HG02938 (cell line): ENCODE data around the gene KDM1B.
"Not testable (repeated sequence)": the region's sequence is repeated elsewhere in the genome, so short reads cannot be mapped to it uniquely, and the experiment has no call there.

Source experiments
- ATAC-seq: cut with Tn5 transposase; IDR thresholded peaks from one replicate; pipeline ENCODE4 v1.9.1; 2021; ENCODE audit warnings: mild to moderate bottlenecking, moderate library complexity; ENCODE audit not compliant: unreplicated experiment

Gene KDM1B

GRCh38 chr6:18227166-18227565, 71.9 kb downstream of the KDM1B start:
- ATAC-seq, result not testable (repeated sequence)

- not testable (repeated sequence) for ATAC-seq
These were observed 73.4 kb downstream of the KDM1B start for GRCh38 chr6:18228590-18228989.

GRCh38 chr6:18231856-18232255, 76.6 kb downstream of the KDM1B start:
- ATAC-seq, result not testable (repeated sequence)

- ATAC-seq, result not testable (repeated sequence)
These were observed 78.5 kb downstream of the KDM1B start for GRCh38 chr6:18233770-18234169.

- ATAC-seq, result no peak
These were observed 79.3 kb downstream of the KDM1B start for GRCh38 chr6:18234564-18234963.

GRCh38 chr6:18235524-18235923, 80.3 kb downstream of the KDM1B start:
- ATAC-seq, result no peak

GRCh38 chr6:18237167-18237566, 81.9 kb downstream of the KDM1B start:
- ATAC-seq, result no peak

- ATAC-seq, result no peak
These were observed 85.0 kb downstream of the KDM1B start for GRCh38 chr6:18240230-18240629.

GRCh38 chr6:18241208-18242038, 86.2 kb downstream of the KDM1B start:
- ATAC-seq, result no peak

GRCh38 chr6:18242062-18242851, 87.0 kb downstream of the KDM1B start:
- ATAC-seq, result no peak

GRCh38 chr6:18243302-18243893, 88.2 kb downstream of the KDM1B start:
- no peak for ATAC-seq

GRCh38 chr6:18244251-18244650, 89.0 kb downstream of the KDM1B start:
- no peak for ATAC-seq

GRCh38 chr6:18245079-18245478, 89.9 kb downstream of the KDM1B start:
- no peak for ATAC-seq

- ATAC-seq, result no peak
These were observed 90.4 kb downstream of the KDM1B start for GRCh38 chr6:18245642-18246041.

- no peak for ATAC-seq
These were observed 91.0 kb downstream of the KDM1B start for GRCh38 chr6:18246205-18246604.

- ATAC-seq, result no peak
These were observed 91.8 kb downstream of the KDM1B start for GRCh38 chr6:18247002-18247401.

- ATAC-seq, result no peak
These were observed 93.5 kb downstream of the KDM1B start for GRCh38 chr6:18248698-18249097.

GRCh38 chr6:18249271-18249670, 94.0 kb downstream of the KDM1B start:
- no peak for ATAC-seq

- no peak for ATAC-seq
These were observed 98.4 kb downstream of the KDM1B start for GRCh38 chr6:18253635-18254034.

- ATAC-seq, result no peak
These were observed 99.6 kb downstream of the KDM1B start for GRCh38 chr6:18254793-18255192.

- ATAC-seq, result no peak
These were observed 104.6 kb downstream of the KDM1B start for GRCh38 chr6:18259675-18260447.
